Tibial artery (tissue), 4 donors: ENCODE data around the gene TMCC2.
"Not testable (repeated sequence)": the region's sequence is repeated elsewhere in the genome, so short reads cannot be mapped to it uniquely, and the experiment has no call there.

ENCODE experiments used
- DNase-seq, 2 donors: peaks; one replicate each; pipeline ENCODE4 v3.0.0-alpha.2; 2019
- H3K27ac ChIP-seq, 2 donors: fragments of 200-600 bp; sonication (generic) in 1 of 2; 1 replicate in 1 of 2; 2 replicates in 1 of 2; pipeline ENCODE4 v1.5.1; 2018 to 2019; ENCODE audit warnings: mild to moderate bottlenecking in 1 of 2
- H3K27me3 ChIP-seq, 2 donors: fragments of 200-600 bp; sonication (generic) in 1 of 2; one replicate each; pipeline versions ENCODE4 v1.5.1 to v1.6.0; 2016 to 2019
- H3K36me3 ChIP-seq, 3 donors: fragments of 200-600 bp; sonication (generic) in 2 of 3; one replicate each; pipeline ENCODE4 v1.5.1; 2016 to 2019; ENCODE audit warnings: mild to moderate bottlenecking in 2 of 3
- H3K4me1 ChIP-seq, 4 donors: fragments of 200-600 bp; sonication (generic) in 2 of 4; 1 replicate in 3 of 4; 2 replicates in 1 of 4; pipeline ENCODE4 v1.5.1; 2016 to 2019
- H3K4me3 ChIP-seq, 2 donors: fragments of 200-600 bp; sonication (generic) in 1 of 2; 1 replicate in 1 of 2; 2 replicates in 1 of 2; pipeline ENCODE4 v1.5.1; 2018 to 2019; ENCODE audit warnings: mild to moderate bottlenecking in 2 of 2
- H3K9me3 ChIP-seq, 3 donors: fragments of 200-600 bp; sonication (generic) in 1 of 3; one replicate each; pipeline ENCODE4 v1.5.1; 2016 to 2019
- CTCF ChIP-seq, 2 experiments: fragments of 200-600 bp in 1 of 2; fragments of 450-650 bp in 1 of 2; IDR thresholded peaks; one replicate each; pipeline ENCODE4 v1.5.1; 2017 to 2019; ENCODE audit warnings: antibody characterized with exemption in 2 of 2, mild to moderate bottlenecking in 1 of 2, moderate library complexity in 1 of 2
- intact Hi-C: fragments of 100-400 bp; cut with DNase I; formaldehyde crosslinking; loops from one replicate; pipeline ENCODE4 v1.15.0; 2023; ENCODE audit warnings: low total_unique reads

The TMCC2 gene

GRCh38 chr1:205296154-205296553 is 68.4 kb downstream of the TMCC2 start:
- Histone ChIP-seq H3K4me3 (no peak overlapping the region), H3K27ac (no peak overlapping the region), H3K36me3 (no peaks in the 10 kb centered on the region), H3K4me1 (peaks cover 0 to 30% (median 10%) of the 10 kb centered on the region in 4 donors), H3K9me3 (no peaks in the 10 kb centered on the region), H3K27me3 (no peaks in the 10 kb centered on the region)
- DNase-seq, result no peak
- TF ChIP-seq CTCF (IDR thresholded peaks at IDR 0.05), result no peak
- intact Hi-C loops, result loop anchor here (5.0 kb wide), 1 partner anchor 96 kb away; no protein-coding TSS in a partner anchor

GRCh38 chr1:205297546-205298177 is 69.9 kb downstream of the TMCC2 start:
- H3K9me3 ChIP-seq, H3K27ac ChIP-seq, H3K27me3 ChIP-seq, H3K36me3 ChIP-seq, DNase-seq, H3K4me3 ChIP-seq: not testable (repeated sequence)
- intact Hi-C loops, result loop anchor here (5.0 kb wide), 1 partner anchor 95 kb away; no protein-coding TSS in a partner anchor
- peaks cover 0 to 40% (median 20%) of the 10 kb centered on the region in 4 donors for H3K4me1 ChIP-seq

- Histone ChIP-seq H3K27me3 (no peaks in the 10 kb centered on the region), H3K27ac (no peak overlapping the region), H3K4me3 (no peak overlapping the region), H3K4me1 (peaks cover 0 to 40% (median 20%) of the 10 kb centered on the region in 4 donors), H3K9me3 (no peaks in the 10 kb centered on the region), H3K36me3 (peaks cover 0 to 4% (median 3%) of the 10 kb centered on the region in 3 donors)
- DNase-seq, result no peak
- intact Hi-C loops, result loop anchor here (5.0 kb wide), 1 partner anchor 94 kb away; no protein-coding TSS in a partner anchor
- no peak for TF ChIP-seq CTCF (IDR thresholded peaks at IDR 0.05)
These were observed 70.6 kb downstream of the TMCC2 start for GRCh38 chr1:205298191-205298994.

GRCh38 chr1:205300149-205300548 is 72.4 kb downstream of the TMCC2 start:
- intact Hi-C loops, result no loop called here
- TF ChIP-seq CTCF (IDR thresholded peaks at IDR 0.05), result no peak
- H3K9me3 ChIP-seq, result no peaks in the 10 kb centered on the region
- H3K36me3 ChIP-seq, result peaks cover 0 to 22% (median 13%) of the 10 kb centered on the region in 3 donors
- no peaks in the 10 kb centered on the region for H3K27me3 ChIP-seq
- no peak overlapping the region for H3K27ac ChIP-seq
- H3K4me1 ChIP-seq, result peaks cover 0 to 25% (median 12%) of the 10 kb centered on the region in 4 donors
- no peak for DNase-seq
- no peak overlapping the region for H3K4me3 ChIP-seq

- H3K27ac ChIP-seq, result no peak overlapping the region
- H3K9me3 ChIP-seq, result no peaks in the 10 kb centered on the region
- intact Hi-C loops, result no loop called here
- H3K27me3 ChIP-seq, result no peaks in the 10 kb centered on the region
- no peak overlapping the region for H3K4me3 ChIP-seq
- no peak for DNase-seq
- TF ChIP-seq CTCF (IDR thresholded peaks at IDR 0.05), result no peak
- peaks cover 0 to 30% (median 13%) of the 10 kb centered on the region in 3 donors for H3K36me3 ChIP-seq
- peaks cover 0 to 25% (median 12%) of the 10 kb centered on the region in 4 donors for H3K4me1 ChIP-seq
These were observed 73.6 kb downstream of the TMCC2 start for GRCh38 chr1:205301205-205301821.
